OCI-LY7 (cell line): ENCODE data around the gene PPTC7. TPM values are rescaled to one million over a fixed set of nuclear protein-coding genes. Genes with fewer than 3 reads are reported as not detected.
A peak's percentile ranks its signal among the peaks of the same experiment; 100 is the strongest.
"Not testable (repeated sequence)": the region's sequence is repeated elsewhere in the genome, so short reads cannot be mapped to it uniquely, and the experiment has no call there.

Experiments used
- BruUV-seq: library from RNA; stranded (reverse); fragments of 400-500 nt; replicated peaks from 2 replicates; lab custom pipeline; 2021; lab: Mats Ljungman, UMichigan
- CTCF ChIA-PET: fragments of 300-600 bp; sonication (Branson Sonifier 250); formaldehyde crosslinking; loops from one replicate; lab custom pipeline; 2022; ENCODE audit warnings: antibody characterized with exemption; ENCODE audit not compliant: unreplicated experiment; lab: Charles Lee
- POLR2A ChIA-PET: fragments of 300-600 bp; sonication (Branson Sonifier 250); formaldehyde crosslinking; loops from one replicate; lab custom pipeline; 2022; ENCODE audit warnings: antibody characterized with exemption; lab: Charles Lee
- DNase-seq: peaks from one replicate; pipeline ENCODE4 v3.0.0-alpha.2; 2015; ENCODE audit warnings: low spot score
- H2AFZ ChIP-seq: fragments of 200-600 bp; sonication (generic), shearing (Covaris generic); 2 replicates; pipeline ENCODE4 v1.6.1; 2014; ENCODE audit warnings: mild to moderate bottlenecking, antibody characterized with exemption, low read length, moderate library complexity
- H3K27ac ChIP-seq: fragments of 200-600 bp; sonication (generic); 2 replicates; pipeline ENCODE4 v1.5.1; 2014; ENCODE audit warnings: mixed run types, low read depth, mild to moderate bottlenecking, moderate library complexity, low read length, inconsistent platforms; ENCODE audit not compliant: poor library complexity, severe bottlenecking
- H3K36me3 ChIP-seq: fragments of 200-600 bp; sonication (generic); 2 replicates; pipeline ENCODE4 v1.6.1; 2014; ENCODE audit warnings: mild to moderate bottlenecking, antibody characterized with exemption, low read length, moderate library complexity, mixed read lengths; ENCODE audit not compliant: insufficient read depth
- H3K4me1 ChIP-seq: fragments of 200-600 bp; sonication (generic); 2 replicates; pipeline ENCODE4 v1.5.1; 2014; ENCODE audit warnings: mild to moderate bottlenecking, low read length; ENCODE audit not compliant: insufficient read depth, poor library complexity, severe bottlenecking
- H3K4me2 ChIP-seq: fragments of 200-600 bp; sonication (generic); 2 replicates; pipeline ENCODE4 v1.6.1; 2014; ENCODE audit warnings: mild to moderate bottlenecking, low read length
- H3K4me3 ChIP-seq: fragments of 200-600 bp; sonication (generic); 2 replicates; pipeline ENCODE4 v1.5.1; 2014; ENCODE audit warnings: mild to moderate bottlenecking, low read depth, low read length; ENCODE audit not compliant: poor library complexity, severe bottlenecking
- H3K79me2 ChIP-seq: fragments of 200-600 bp; sonication (generic); 2 replicates; pipeline ENCODE4 v1.6.1; 2016; ENCODE audit warnings: low read depth, mild to moderate bottlenecking, low read length, moderate library complexity, mixed read lengths; ENCODE audit not compliant: insufficient read depth
- H3K9me2 ChIP-seq: fragments of 200-600 bp; sonication (generic); 2 replicates; pipeline ENCODE4 v1.6.1; 2016; ENCODE audit warnings: mild to moderate bottlenecking, low read length, mixed read lengths; ENCODE audit not compliant: insufficient read depth
- H3K9me3 ChIP-seq: fragments of 200-600 bp; sonication (generic); 2 replicates; pipeline ENCODE4 v1.6.1; 2014; ENCODE audit warnings: mild to moderate bottlenecking, mixed run types, low read length, mixed read lengths
- H4K20me1 ChIP-seq: fragments of 200-600 bp; sonication (generic); 2 replicates; pipeline ENCODE4 v1.6.1; 2014; ENCODE audit warnings: mild to moderate bottlenecking, antibody characterized with exemption, low read length, moderate library complexity, mixed read lengths; ENCODE audit not compliant: insufficient read depth
- CTCF ChIP-seq: fragments of 200-600 bp; sonication (generic); conservative IDR thresholded peaks from 2 replicates; pipeline ENCODE4 v1.5.1; 2014; ENCODE audit warnings: mild to moderate bottlenecking, antibody characterized with exemption, low read length, moderate library complexity, mixed read lengths
- EZH2phosphoT487 ChIP-seq: fragments of 200-600 bp; sonication (generic); IDR thresholded peaks from 2 replicates; pipeline ENCODE4 v1.6.1; 2018; ENCODE audit warnings: low read depth, borderline replicate concordance, mild to moderate bottlenecking, mixed run types, antibody characterized with exemption, low read length, moderate library complexity, mixed read lengths
- intact Hi-C: fragments of 100-400 bp; cut with micrococcal nuclease; formaldehyde crosslinking; loops from one replicate; pipeline ENCODE4 v1.10.0; 2022; ENCODE audit not compliant: unreplicated experiment
- total RNA-seq, 2 experiments: library from RNA; depleted of rRNA in 1 of 2; stranded (reverse); fragments of >200 nt in 1 of 2; shearing (Covaris generic) in 1 of 2; gene quantifications; 2 replicates each; pipeline ENCODE4 v1.2.3, GENCODE V29; 2014 to 2022

Gene PPTC7
- total RNA-seq, 2 experiments from 2014 or later = 11.4 to 29.7 TPM

GRCh38 chr12:110563702-110564470 lies 19.2 kb downstream of the PPTC7 start:
- H4K20me1 ChIP-seq = peaks cover 13% of the 10 kb centered on the region; the same call in 1 of the 2 replicates
- no peak for DNase-seq
- peaks cover 99% of the 10 kb centered on the region for H3K79me2 ChIP-seq
- TF ChIP-seq CTCF (no peak), EZH2phosphoT487 (no peak)
- no peak overlapping the region for H3K4me3 ChIP-seq
- H2AFZ ChIP-seq = no peak overlapping the region
- no peaks in the 10 kb centered on the region for H3K9me2 ChIP-seq
- H3K9me3 ChIP-seq = peaks cover 5% of the 10 kb centered on the region; the same call in 1 of the 2 replicates
- TSS peak; percentile 32 for BruUV-seq
- peak overlapping the region; percentile 7; the same call in 1 of the 2 replicates for H3K4me2 ChIP-seq
- CTCF ChIA-PET = no interaction called here
- intact Hi-C loops = no loop called here
- peaks cover 50% of the 10 kb centered on the region for H3K4me1 ChIP-seq
- H3K36me3 ChIP-seq = peaks cover 24% of the 10 kb centered on the region
- POLR2A ChIA-PET = interaction anchor here (0.6 to 1.2 kb wide), 6 partner anchors 12 to 22 kb away, joined by 3 to 5 read pairs (median 4); no protein-coding TSS in a partner anchor
- no peak overlapping the region for H3K27ac ChIP-seq

- H3K9me3 ChIP-seq, H4K20me1 ChIP-seq, H2AFZ ChIP-seq, CTCF ChIA-PET, intact Hi-C loops, H3K9me2 ChIP-seq, BruUV-seq: not testable (repeated sequence)
- POLR2A ChIA-PET = interaction anchor here (0.6 to 1.2 kb wide), 9 partner anchors 13 to 193 kb away, joined by 3 to 6 read pairs (median 4); no protein-coding TSS in a partner anchor
- H3K79me2 ChIP-seq = peaks cover 100% of the 10 kb centered on the region
- H3K4me3 ChIP-seq = peak overlapping the region; percentile 46
- H3K36me3 ChIP-seq = peaks cover 32% of the 10 kb centered on the region
- peaks cover 50% of the 10 kb centered on the region for H3K4me1 ChIP-seq
- peak; percentile 65 for DNase-seq
- H3K4me2 ChIP-seq = peak overlapping the region; percentile 70
- H3K27ac ChIP-seq = peak overlapping the region; percentile 61
Observed at GRCh38 chr12:110562386-110562785, 20.7 kb downstream of the PPTC7 start.

GRCh38 chr12:110561471-110562201 lies 21.5 kb downstream of the PPTC7 start:
- ChIA-PET CTCF (no interaction called here), POLR2A (interaction anchor here (0.6 to 1.5 kb wide), 6 partner anchors 22 to 255 kb away, joined by 3 to 6 read pairs (median 4); no protein-coding TSS in a partner anchor)
- no peaks in the 10 kb centered on the region; the same call in 1 of the 2 replicates for H3K9me3 ChIP-seq
- intact Hi-C loops = no loop called here
- peak overlapping the region; percentile 61 for H3K27ac ChIP-seq
- H4K20me1 ChIP-seq = peaks cover 9% of the 10 kb centered on the region; the same call in 1 of the 2 replicates
- peak; percentile 42 for DNase-seq
- no TSS peak for BruUV-seq
- no peaks in the 10 kb centered on the region for H3K9me2 ChIP-seq
- peaks cover 36% of the 10 kb centered on the region for H3K36me3 ChIP-seq
- peaks cover 50% of the 10 kb centered on the region for H3K4me1 ChIP-seq
- no peak overlapping the region for H2AFZ ChIP-seq
- TF ChIP-seq CTCF (no peak), EZH2phosphoT487 (no peak)
- peak overlapping the region; percentile 70 for H3K4me2 ChIP-seq
- H3K79me2 ChIP-seq = peaks cover 100% of the 10 kb centered on the region
- H3K4me3 ChIP-seq = peak overlapping the region; percentile 46
